IPS-18c (cell line): ENCODE data around the gene MYL4.
"Not testable (repeated sequence)": the region's sequence is repeated elsewhere in the genome, so short reads cannot be mapped to it uniquely, and the experiment has no call there.

ENCODE experiments used
- H3K4me3 ChIP-seq: 2 replicates; pipeline ENCODE4 v1.7.0; 2013; ENCODE audit warnings: low read depth, mild to moderate bottlenecking, low read length, moderate library complexity; ENCODE audit not compliant: insufficient read depth
- H3K9me3 ChIP-seq: one replicate; pipeline ENCODE4 v1.6.1; 2013; ENCODE audit warnings: mild to moderate bottlenecking, low read length, moderate library complexity; ENCODE audit not compliant: control insufficient read depth, insufficient read depth

MYL4 gene

GRCh38 chr17:47208744-47209488, at the start of gene MYL4:
MYL4 (plus strand) TSS chr17:47209348; CDS start chr17:47209423, 75 bp downstream.
- no peaks in the 10 kb centered on the region for H3K9me3 ChIP-seq
- H3K4me3 ChIP-seq = no peak within 1 kb of the TSS

- H3K4me3 ChIP-seq = no peak overlapping the region
These were observed 47.0 kb upstream of the MYL4 start for GRCh38 chr17:47162013-47162622.

GRCh38 chr17:47164263-47164662, 44.9 kb upstream of the MYL4 start:
- Histone ChIP-seq H3K9me3 (no peaks in the 10 kb centered on the region), H3K4me3 (no peak overlapping the region)

More at GRCh38 chr17:47162013-47162622, 47.0 kb upstream of the MYL4 start:
- H3K9me3 ChIP-seq = peaks cover 2% of the 10 kb centered on the region

- Histone ChIP-seq H3K9me3 (no peaks in the 10 kb centered on the region), H3K4me3 (no peak overlapping the region)
These were observed 44.0 kb upstream of the MYL4 start for GRCh38 chr17:47165137-47165536.

GRCh38 chr17:47166854-47167253, 42.3 kb upstream of the MYL4 start:
- not testable (repeated sequence) for H3K4me3 ChIP-seq

GRCh38 chr17:47168896-47169295, 40.3 kb upstream of the MYL4 start:
- not testable (repeated sequence) for H3K9me3 ChIP-seq, H3K4me3 ChIP-seq

More at GRCh38 chr17:47166854-47167253, 42.3 kb upstream of the MYL4 start:
- H3K9me3 ChIP-seq = not testable (repeated sequence)

- Histone ChIP-seq H3K9me3 (no peaks in the 10 kb centered on the region), H3K4me3 (no peak overlapping the region)
These were observed 38.4 kb upstream of the MYL4 start for GRCh38 chr17:47170710-47171109.

- Histone ChIP-seq H3K9me3 (no peaks in the 10 kb centered on the region), H3K4me3 (no peak overlapping the region)
These were observed 36.2 kb upstream of the MYL4 start for GRCh38 chr17:47172696-47173565.

GRCh38 chr17:47174823-47175222, 34.3 kb upstream of the MYL4 start:
- not testable (repeated sequence) for H3K4me3 ChIP-seq, H3K9me3 ChIP-seq

- H3K9me3 ChIP-seq = no peaks in the 10 kb centered on the region
- no peak overlapping the region for H3K4me3 ChIP-seq
These were observed 32.7 kb upstream of the MYL4 start for GRCh38 chr17:47176389-47176826.

- Histone ChIP-seq H3K4me3 (no peak overlapping the region), H3K9me3 (no peaks in the 10 kb centered on the region)
These were observed 31.9 kb upstream of the MYL4 start for GRCh38 chr17:47177261-47177660.

GRCh38 chr17:47179141-47179540, 30.0 kb upstream of the MYL4 start:
- H3K4me3 ChIP-seq = no peak overlapping the region
- H3K9me3 ChIP-seq = no peaks in the 10 kb centered on the region

- Histone ChIP-seq H3K9me3 (no peaks in the 10 kb centered on the region), H3K4me3 (no peak overlapping the region)
These were observed 28.8 kb upstream of the MYL4 start for GRCh38 chr17:47180337-47180736.

GRCh38 chr17:47180988-47181387, 28.2 kb upstream of the MYL4 start:
- H3K9me3 ChIP-seq, H3K4me3 ChIP-seq: not testable (repeated sequence)

- H3K9me3 ChIP-seq = peaks cover 4% of the 10 kb centered on the region
- no peak overlapping the region for H3K4me3 ChIP-seq
These were observed 24.5 kb upstream of the MYL4 start for GRCh38 chr17:47184681-47185080.

- H3K9me3 ChIP-seq = peaks cover 4% of the 10 kb centered on the region
- peak overlapping the region; percentile 95 for H3K4me3 ChIP-seq
These were observed 20.8 kb upstream of the MYL4 start for GRCh38 chr17:47188271-47188875.
